GM20431 (cell line): ENCODE data around the gene TPST1.

Experiments
- in situ Hi-C: fragments of 300-500 bp; cut with MseI, MboI; formaldehyde crosslinking; loops from one replicate; pipeline ENCODE4 v1.15.0; 2020; ENCODE audit warnings: low sequenced_read_pairs; ENCODE audit not compliant: unreplicated experiment

The TPST1 gene

GRCh38 chr7:66236713-66237303 lies 31.7 kb downstream of the TPST1 start:
- in situ Hi-C loops: no loop called here

- in situ Hi-C loops: no loop called here
These were observed 33.0 kb downstream of the TPST1 start for GRCh38 chr7:66237906-66238772.

- in situ Hi-C loops: no loop called here
These were observed 33.8 kb downstream of the TPST1 start for GRCh38 chr7:66238773-66239466.

GRCh38 chr7:66239467-66239856 lies 34.3 kb downstream of the TPST1 start:
- in situ Hi-C loops: no loop called here

- in situ Hi-C loops: no loop called here
These were observed 39.9 kb downstream of the TPST1 start for GRCh38 chr7:66245008-66245407.

- in situ Hi-C loops: no loop called here
These were observed 41.5 kb downstream of the TPST1 start for GRCh38 chr7:66246554-66247171.

- in situ Hi-C loops: no loop called here
These were observed 42.4 kb downstream of the TPST1 start for GRCh38 chr7:66247380-66248078.

- in situ Hi-C loops: no loop called here
These were observed 45.6 kb downstream of the TPST1 start for GRCh38 chr7:66250711-66251110.

- in situ Hi-C loops: no loop called here
These were observed 50.5 kb downstream of the TPST1 start for GRCh38 chr7:66255534-66256100.

- in situ Hi-C loops: no loop called here
These were observed 51.1 kb downstream of the TPST1 start for GRCh38 chr7:66256281-66256680.

- in situ Hi-C loops: no loop called here
These were observed 52.3 kb downstream of the TPST1 start for GRCh38 chr7:66257481-66257880.

- in situ Hi-C loops: no loop called here
These were observed 53.3 kb downstream of the TPST1 start for GRCh38 chr7:66258409-66258808.

GRCh38 chr7:66261941-66262340 lies 56.8 kb downstream of the TPST1 start:
- in situ Hi-C loops: no loop called here

- in situ Hi-C loops: no loop called here
These were observed 58.8 kb downstream of the TPST1 start for GRCh38 chr7:66263936-66264335.

GRCh38 chr7:66265566-66265965 lies 60.4 kb downstream of the TPST1 start:
- in situ Hi-C loops: no loop called here

- in situ Hi-C loops: no loop called here
These were observed 62.1 kb downstream of the TPST1 start for GRCh38 chr7:66267249-66267648.

- in situ Hi-C loops: no loop called here
These were observed 64.8 kb downstream of the TPST1 start for GRCh38 chr7:66269978-66270377.

- in situ Hi-C loops: no loop called here
These were observed 67.2 kb downstream of the TPST1 start for GRCh38 chr7:66272321-66272720.

- in situ Hi-C loops: no loop called here
These were observed 71.2 kb downstream of the TPST1 start for GRCh38 chr7:66276363-66276762.

GRCh38 chr7:66277492-66277891 lies 72.4 kb downstream of the TPST1 start:
- in situ Hi-C loops: no loop called here
